T-helper 1 cell (primary cell): Measurements from ENCODE around the gene ARIH2.
"Not testable (repeated sequence)": the region's sequence is repeated elsewhere in the genome, so short reads cannot be mapped to it uniquely, and the experiment has no call there.

Experiments used
- DNase-seq, 5 donors: peaks; one replicate each; pipeline ENCODE4 v3.0.0-alpha.2; 2012 to 2020
- total RNA-seq, 4 donors: gene quantifications; one replicate each; lab custom pipeline; 2026; lab: John Stamatoyannopoulos, UW

Gene ARIH2
- total RNA-seq: 130 to 160 (median 142) reads per million in 4 donors

GRCh38 chr3:48918388-48919214, at the start of gene ARIH2:
Gene ARIH2, plus strand, starts transcription at chr3:48918842. Its CDS starts 8,717 bp downstream, at chr3:48927559.
- peak; percentile 80 to 94 (median 84) for DNase-seq

GRCh38 chr3:48877671-48878070, 41.0 kb upstream of the ARIH2 start:
- no peak for DNase-seq

- DNase-seq: no peak
Measured at GRCh38 chr3:48879307-48879993, 39.2 kb upstream of the ARIH2 start.

GRCh38 chr3:48879994-48880377, 38.7 kb upstream of the ARIH2 start:
- DNase-seq: no peak

- DNase-seq: no peak
Measured at GRCh38 chr3:48881006-48881405, 37.6 kb upstream of the ARIH2 start.

- no peak for DNase-seq
Measured at GRCh38 chr3:48881652-48882114, 37.0 kb upstream of the ARIH2 start.

- DNase-seq: no peak
Measured at GRCh38 chr3:48885753-48886152, 32.9 kb upstream of the ARIH2 start.

GRCh38 chr3:48891606-48892005, 27.0 kb upstream of the ARIH2 start:
- no peak for DNase-seq

GRCh38 chr3:48894516-48894915, 24.1 kb upstream of the ARIH2 start:
- no peak for DNase-seq

GRCh38 chr3:48896936-48897335, 21.7 kb upstream of the ARIH2 start:
- no peak for DNase-seq

GRCh38 chr3:48897460-48898376, 20.9 kb upstream of the ARIH2 start:
- DNase-seq: no peak

GRCh38 chr3:48898383-48899234, 20.0 kb upstream of the ARIH2 start, which contains the start of gene SLC25A20:
Gene SLC25A20, minus strand, starts transcription at chr3:48898882. Its CDS starts 88 bp downstream, at chr3:48898794.
- peak; percentile 74 to 95 (median 82) for DNase-seq

- DNase-seq: peak in 2 of 5 donors; percentile 19 to 81
Measured at GRCh38 chr3:48899273-48899672, 19.4 kb upstream of the ARIH2 start.

GRCh38 chr3:48907026-48907425, 11.6 kb upstream of the ARIH2 start:
- DNase-seq: not testable (repeated sequence)

- DNase-seq: no peak
Measured at GRCh38 chr3:48915296-48915695, 3.3 kb upstream of the ARIH2 start.

- peak; percentile 20 to 78 (median 44) for DNase-seq
Measured at GRCh38 chr3:48919215-48920138, 835 bp downstream of the ARIH2 start.

GRCh38 chr3:48926425-48927392, 8.1 kb downstream of the ARIH2 start:
- no peak for DNase-seq

- DNase-seq: peak in 1 of 5 donors; percentile 30
Measured at GRCh38 chr3:48927928-48928327, 9.3 kb downstream of the ARIH2 start.

- peak in 1 of 5 donors; percentile 32 for DNase-seq
Measured at GRCh38 chr3:48928679-48929078, 10.0 kb downstream of the ARIH2 start.
